NCI-H748 treated with DMSO at 0.1 percent for 48 hours (cell line): Measurements from ENCODE around the gene CAP1.

ENCODE experiments used
- DNase-seq: peaks from one replicate; lab custom pipeline; 2025; lab: John Stamatoyannopoulos, UW

Gene CAP1

DNA sequence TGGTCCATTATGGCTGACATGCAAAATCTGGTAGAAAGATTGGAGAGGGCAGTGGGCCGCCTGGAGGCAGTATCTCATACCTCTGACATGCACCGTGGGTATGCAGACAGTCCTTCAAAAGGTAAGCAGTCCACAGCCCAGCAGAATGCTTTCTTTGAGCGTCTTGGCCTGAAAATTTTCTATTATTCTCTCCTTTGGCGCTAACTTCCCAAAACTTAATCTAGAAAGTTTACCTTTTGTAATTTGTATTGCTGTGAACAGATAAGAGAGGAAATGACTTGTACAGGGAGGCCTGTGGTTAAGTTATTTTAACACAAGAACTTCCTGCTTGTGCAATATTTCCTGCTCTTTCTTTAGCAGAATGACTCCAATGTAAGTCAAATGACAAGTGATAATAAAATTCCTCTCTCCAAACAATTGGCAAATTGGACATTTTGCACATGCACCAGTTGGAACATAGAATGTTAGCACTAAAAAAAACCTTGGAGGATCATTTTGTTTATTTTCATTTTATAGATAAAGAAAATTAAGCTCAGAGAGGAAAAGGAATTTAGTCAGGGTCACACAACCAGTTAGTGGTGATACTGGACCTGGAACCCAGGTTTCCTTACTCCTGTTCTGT, 18.9 kb downstream of the CAP1 start:
- no peak for DNase-seq

DNA sequence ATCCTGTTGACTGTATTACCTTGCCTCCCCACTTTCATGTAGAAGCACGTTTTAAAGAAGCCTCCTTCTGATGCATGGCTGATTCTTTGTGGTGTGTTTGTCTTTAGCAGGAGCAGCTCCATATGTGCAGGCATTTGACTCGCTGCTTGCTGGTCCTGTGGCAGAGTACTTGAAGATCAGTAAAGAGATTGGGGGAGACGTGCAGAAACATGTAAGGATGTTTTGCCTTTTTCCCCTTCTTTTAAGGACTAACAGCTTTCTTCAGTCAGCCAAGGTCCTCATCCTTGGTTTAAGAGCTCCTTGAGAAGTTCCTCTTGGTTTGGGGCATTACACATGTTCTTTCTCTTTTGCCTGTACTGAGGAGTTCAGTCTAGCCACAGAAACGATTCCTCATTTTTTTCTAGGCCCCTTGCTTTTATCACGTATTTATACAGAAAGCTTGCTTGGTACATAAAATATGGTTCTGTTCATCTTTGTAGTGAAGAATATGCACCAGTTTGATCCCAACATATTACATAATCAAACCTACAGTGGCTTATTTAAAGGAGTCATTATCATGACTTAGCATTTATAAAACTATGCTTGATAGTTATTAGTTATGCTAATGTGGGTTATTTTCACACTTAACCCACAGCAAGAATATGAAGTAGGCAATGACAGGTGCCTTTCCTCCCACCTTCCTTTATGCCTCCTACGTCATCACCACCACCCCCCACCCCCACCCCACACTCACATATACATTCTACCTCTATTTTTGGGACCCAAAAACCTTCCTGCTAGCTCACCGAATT, 19.6 kb downstream of the CAP1 start:
- no peak for DNase-seq

DNA sequence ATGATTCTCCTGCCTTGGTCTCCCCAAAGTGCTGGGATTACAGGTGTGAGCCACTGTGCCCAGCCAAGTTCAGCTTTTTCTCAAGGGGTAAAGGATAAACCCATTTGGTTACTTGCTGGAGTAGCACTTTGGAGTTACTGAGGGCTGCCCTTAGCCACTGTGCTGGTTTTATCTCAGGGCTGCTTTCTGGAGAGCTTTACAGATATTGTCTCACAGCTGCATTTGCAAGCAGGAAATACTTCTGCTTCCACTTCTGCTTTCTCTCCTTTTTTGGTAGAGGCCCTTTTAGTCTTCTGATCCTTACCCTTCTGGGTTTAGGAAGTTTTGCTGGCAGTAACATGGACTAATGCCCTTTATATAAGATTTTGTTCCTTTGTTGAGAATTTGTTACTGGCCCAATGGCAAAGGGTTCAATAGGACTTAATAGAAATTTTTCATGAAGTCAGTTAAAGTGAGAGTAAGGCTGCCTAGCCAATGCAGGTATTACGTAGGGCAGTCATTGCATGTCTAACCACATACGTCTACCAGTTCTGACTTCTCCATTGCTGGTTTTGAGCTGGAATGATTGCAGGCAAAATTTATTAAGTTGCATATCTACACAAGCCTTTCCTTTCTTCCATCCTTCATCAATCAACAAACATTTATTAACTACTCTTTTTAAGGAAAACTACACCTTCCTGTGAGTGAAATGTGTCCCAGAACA, 24.4 kb downstream of the CAP1 start:
- no peak for DNase-seq

DNA sequence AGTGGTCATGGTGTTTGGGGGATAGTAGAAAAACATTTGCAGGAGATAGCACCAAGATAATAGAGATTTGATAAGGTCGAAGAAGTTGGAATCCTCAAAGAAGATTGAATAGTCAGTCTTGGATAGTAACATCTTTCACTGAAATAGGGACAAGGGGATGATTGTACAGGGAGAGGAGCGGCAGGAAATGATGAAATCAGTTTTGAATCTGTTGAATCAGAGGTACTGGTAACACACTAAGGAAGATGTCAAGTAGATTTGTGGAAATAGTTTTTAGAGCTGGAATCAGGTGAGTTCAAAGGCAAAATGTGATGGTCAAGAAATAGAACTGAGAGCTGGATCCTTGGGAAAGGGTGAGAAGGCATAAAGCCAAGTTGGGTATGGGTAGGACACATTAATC, 26.5 kb downstream of the CAP1 start:
- no peak for DNase-seq

DNA sequence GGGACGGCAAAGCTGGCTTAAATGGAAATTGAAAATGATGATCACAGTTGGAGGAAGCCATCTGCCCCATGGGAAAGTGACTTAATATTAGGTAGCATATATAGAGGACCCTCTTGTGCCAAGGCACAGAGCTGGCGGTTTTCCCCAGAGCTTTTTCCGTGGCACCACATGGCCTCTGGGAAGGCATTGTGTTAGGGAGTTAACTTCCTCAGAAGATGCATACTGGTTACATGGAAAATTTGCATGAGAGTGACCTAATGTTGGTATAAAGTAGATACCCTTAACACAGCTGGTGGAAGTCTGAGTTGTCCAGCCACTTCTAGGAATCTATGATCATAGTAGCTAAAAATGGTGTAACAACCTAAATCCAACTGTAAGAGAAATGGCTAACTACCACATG, 27.3 kb downstream of the CAP1 start:
- DNase-seq, result no peak

DNA sequence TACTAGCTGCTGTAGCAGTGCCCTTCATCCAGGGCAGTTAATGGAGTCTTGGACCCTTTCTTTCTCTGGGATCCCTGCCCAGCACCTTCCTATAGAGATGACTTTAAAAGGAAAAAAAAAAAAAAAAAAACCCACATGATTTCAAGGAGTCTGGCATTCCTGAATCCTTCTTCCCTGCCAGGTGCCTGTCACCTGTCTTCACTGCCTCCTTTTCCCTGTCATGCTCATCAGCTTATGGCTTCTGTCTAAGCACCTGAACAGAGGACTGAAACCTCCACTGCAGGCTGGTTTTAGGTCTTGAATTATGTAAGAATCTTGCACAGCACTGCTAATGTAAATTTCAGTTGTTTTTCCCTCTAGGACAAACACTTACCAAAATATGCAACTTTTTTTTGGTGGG, 31.6 kb downstream of the CAP1 start:
- DNase-seq, result no peak

DNA sequence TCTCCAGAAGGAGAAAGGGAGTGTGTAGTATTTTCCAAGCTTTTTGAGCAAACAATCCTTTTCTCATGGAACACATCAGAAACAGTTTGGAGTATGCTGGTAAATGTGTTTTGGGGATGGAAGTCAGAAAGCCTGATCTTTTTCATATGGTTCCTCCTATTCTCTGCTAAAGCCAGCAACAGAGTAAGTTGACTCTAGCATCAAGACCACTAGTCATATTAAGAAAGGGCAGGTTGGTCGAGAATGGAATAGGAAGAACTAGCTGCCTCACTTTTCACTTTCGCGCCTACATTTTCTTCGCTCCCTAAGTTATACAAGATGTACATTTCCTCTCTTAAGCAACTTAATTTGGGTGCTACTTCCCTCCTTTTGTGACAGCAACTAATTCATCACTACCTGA, 32.5 kb downstream of the CAP1 start:
- DNase-seq, result no peak

DNA sequence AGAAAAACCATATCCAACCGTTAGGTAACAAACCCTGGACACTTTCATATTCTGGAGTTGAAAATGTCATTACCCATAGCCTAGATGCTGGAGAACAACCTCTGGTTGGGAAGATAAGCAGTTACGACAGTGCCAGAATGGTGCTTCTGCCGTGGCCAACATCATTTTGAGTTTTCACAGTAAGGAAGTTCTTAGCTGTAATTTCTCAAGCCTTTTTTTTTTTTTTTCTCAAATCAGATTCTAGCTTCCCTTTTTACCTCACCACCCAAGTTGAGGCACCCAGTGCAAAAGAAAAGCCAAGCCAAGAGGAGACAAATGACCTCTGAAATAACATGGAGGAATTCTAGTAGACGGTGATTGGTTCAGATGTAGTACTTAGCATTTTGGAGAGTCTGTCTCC, 34.7 kb downstream of the CAP1 start:
- no peak for DNase-seq

DNA sequence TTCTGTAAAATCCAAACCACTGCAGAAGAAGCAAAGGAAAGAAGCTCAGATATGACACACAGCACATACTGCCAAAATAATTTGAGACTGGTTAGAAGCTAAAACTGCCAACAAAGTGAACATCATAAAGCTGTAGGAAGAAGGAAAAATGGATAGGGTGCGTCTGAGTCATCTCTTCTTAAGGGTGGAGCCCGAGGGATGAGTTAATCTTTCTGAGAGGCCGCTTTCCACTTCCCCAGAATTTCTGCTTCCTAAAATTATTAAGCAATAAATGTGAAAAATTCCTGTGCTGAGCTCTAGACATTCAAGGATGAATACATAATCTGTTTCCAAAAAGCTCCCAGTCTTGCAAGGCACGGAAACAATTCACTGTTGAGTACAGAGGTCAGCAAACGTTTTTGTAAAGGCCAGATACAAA, 36.4 kb downstream of the CAP1 start:
- DNase-seq, result no peak

DNA sequence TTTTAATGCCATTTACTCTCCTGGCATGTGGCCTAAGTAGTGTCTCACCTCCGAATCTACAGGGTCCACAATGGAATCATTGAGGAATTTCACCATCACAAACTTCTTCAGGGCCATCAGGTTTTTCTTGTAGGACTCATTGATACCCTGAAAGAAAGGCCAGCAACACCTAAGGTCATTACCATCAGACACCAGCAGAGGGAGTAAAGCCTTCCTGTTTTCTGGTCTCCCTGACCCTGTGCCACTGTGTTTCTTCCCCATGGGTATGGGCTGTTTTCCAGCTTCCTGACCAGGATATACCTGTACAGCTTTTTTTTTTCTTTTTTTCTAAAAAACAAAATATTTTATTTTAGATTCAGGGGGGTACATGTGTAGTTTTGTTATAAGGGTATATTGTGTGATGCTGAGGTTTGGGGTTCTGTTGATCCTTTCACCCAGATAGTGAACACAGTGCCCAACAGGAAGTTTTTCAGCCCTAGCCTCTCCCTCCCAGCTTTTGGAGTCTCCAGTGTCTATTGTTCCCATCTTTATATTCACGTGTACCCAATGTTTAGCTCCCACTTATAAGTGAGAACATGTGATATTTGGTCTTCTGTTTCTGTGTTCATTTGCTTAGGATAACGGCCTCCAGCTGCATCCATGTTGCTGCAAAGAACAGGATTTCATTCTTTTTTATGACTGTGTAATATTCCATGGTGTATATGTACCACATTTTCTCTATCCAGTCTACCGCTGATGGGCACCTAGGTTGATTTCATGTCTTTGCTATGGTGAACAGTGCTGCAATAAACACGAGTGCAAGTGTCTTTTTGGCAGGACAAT, 38.2 kb downstream of the CAP1 start:
- peak; percentile 98 for DNase-seq

DNA sequence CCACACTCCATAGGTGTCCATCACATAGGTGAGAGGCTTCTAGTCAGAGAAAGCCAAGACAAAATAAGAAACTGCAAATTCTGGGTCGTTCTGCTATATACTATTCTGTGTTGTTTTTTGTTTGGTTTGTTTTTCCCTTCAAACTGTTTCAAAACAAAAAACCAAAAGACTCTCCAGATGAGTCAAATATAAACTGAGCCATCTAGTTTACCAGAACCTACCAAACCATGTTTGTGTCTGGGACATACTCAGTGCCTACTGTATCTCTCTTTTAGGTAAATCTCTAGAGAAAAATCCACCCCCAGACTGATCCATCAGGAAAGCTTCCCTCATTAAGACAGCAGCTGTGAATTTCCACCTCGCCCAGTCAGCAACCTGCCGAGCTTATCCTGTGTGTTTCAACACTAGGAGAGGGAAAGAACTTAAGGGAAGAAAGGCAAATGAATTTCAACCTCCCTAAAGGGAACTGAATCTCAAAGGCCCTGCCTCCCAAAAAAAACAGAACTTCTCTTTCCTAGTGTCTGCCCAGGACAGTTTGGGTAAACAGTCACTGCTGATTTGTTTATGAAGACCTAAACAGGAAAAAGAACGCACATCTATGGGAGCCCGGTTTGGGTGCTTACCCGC, 39.4 kb downstream of the CAP1 start:
- no peak for DNase-seq

DNA sequence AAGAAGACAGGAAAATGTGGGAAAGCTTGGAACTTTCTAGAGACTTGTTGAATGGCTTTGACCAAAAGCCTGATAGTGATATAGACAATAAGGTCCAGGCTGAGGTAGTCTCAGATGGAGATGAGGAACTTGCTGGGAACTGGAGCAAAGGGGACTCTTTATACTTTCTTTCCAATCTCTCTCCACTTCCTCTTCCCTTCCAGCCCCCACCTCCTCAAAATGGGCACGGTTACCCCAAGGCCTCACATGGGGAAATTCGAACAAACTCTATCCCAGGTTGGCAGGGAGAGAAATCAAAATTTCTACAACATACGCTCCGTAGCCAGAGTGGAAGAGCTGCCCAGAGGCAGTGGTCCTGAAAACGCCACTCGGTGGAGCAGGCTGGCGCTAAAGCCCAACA, 41.3 kb downstream of the CAP1 start:
- no peak for DNase-seq

DNA sequence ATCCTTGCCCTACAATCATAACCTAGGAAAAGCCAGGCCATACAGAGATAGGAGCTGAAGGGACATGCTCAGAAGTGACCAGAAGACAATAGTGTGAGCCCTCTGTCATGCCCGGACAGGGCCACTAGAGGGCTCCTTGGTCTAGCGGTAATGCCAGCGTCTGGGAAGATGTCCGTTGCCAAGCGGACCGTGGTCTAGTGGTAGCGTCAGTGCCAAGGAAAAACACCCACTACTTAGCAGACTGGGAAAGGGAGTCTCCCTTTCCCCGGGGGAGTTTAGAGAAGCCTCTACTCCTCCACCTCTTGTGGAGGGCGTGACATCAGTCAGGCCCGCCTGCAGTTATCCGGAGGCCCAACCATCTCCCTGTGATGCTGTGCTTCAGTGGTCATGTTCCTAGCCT, 44.2 kb downstream of the CAP1 start:
- DNase-seq, result peak; percentile 94

DNA sequence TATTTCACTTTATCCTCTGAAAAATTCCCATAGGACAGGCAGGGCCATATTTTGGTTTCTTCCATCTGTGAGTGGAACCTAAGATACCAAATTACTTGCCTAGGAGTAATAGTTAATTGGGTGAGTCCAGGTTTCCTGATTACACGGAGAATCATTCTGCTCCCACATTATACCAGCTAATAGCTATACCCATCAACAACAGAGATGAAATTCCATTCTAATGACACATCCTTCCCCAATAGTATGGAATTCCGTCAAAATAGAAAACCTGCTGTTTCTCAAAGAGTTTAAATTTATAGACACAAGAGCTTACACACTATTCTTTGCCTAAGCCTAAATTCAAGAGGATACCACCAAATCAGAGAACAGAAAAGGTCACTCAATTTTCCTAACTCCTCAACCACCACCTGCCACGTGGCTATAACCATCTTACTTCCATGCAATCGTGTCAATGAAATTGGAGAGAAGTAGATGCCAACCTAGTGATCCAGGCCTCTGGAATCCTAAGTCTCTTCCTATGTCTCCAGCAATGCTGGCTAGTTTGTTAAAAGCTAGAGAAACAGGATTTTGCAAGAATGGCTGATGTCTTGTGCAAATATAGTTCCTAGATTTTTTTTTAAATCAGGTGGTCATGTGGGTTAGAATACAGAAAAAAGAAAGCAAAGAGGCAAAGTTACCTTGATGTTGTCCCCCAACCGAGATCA, 50.3 kb downstream of the CAP1 start:
- DNase-seq, result no peak

DNA sequence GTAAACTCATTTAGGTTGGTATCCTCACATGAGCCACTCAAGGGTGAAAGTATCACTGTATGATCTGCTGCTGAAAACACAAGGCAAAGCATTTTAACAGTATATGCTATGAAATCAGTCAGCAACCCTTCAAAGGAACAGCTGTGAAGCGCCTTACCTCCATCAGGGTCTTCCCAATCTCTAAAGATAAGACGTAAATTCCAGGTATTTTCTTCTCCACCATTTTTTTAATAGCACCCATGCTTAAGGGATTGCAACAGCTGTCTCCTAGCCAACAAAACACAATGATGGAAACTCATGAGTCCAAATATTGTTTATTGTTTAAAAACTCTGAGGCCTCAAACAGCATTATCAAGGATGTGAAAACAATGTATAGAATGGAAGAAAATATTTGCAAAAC, 51.7 kb downstream of the CAP1 start:
- no peak for DNase-seq

DNA sequence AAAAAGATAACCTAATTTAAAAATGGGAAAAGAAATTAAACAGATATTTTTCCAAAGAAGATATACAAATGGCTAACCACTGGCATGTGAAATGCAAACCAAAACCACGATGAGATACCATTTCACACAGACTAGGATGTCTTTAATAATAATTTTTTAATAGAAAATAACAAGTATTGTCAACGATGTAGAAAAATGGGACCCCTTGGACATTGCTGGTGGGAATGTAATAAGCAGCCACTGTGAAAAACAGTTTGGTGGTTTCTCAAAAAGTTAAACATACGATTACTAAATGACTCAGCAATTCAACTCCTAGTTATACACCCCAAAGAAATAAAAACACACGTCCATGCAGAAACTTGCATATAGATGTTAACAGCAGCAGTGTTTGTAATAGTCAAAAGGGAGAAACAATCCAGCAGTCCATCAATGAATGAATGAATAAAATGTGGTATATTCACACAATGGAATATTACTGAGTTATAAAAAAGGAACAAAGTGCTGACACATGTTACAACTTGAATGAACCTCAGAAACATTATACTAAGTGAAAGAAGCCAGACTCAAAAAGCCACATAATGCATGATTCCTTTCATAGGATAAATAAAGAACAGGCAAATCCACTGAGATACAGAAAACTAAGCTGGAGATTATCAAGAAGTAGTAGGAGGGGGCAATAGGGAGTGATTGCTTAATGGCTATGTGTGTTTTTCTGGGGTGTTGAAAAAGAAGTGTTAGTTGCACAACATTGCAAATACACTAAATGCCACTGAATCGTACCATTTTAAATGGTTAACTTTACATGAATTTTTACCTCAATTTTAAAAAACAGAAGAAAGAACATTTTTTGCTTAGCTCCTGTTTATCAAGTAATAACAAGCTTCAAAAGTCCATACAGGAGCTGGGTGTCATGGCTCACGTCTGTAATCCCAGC, 52.4 kb downstream of the CAP1 start:
- DNase-seq, result no peak

DNA sequence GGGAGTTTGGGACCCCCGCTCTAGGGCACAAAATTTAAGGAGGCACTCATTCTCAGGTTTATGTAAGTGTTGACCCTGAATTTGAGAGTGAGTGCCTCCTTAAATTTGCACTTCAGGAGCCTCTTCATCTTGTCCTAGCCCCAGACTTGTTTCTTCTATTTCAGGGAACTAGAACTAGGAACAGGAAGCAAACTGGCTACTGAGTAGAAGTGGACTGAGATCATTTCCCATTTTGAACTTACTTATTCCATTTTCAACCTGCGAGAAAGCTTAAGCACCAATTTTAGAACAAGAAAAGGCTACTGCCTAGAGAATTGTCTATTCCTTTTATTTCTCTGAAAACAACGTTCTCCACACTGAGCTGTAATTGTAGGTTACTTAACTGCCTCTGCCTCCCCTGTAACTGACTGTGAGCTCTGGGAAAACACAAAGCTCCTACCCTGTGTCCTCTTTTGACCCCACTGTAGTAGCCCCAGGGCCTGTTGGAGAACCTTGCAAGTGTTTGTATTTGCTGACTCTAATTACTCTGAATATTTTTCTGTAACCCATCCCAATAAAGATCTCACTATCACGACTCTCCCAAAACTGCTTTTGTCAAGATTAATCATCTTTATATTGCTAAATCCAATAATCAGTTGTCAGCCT, 54.1 kb downstream of the CAP1 start:
- no peak for DNase-seq

DNA sequence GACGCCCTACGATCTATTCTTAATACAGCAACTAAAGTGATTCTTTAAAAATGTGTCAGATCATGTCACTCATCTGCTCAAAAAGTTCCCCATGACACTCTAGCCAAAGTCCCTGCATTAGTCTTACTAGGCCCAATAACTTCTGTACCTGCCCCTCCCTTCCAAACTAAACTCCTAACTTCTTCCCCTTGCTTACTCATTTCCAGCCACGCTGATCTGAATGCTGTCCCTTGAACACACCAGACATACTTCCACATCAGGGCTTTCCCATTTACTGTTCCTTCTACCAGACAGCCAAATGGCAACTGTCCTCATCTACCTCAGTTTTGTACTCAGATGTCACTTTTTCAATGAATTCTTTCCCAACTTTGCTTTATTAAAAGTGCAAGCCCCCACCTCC, 55.3 kb downstream of the CAP1 start:
- DNase-seq, result no peak

DNA sequence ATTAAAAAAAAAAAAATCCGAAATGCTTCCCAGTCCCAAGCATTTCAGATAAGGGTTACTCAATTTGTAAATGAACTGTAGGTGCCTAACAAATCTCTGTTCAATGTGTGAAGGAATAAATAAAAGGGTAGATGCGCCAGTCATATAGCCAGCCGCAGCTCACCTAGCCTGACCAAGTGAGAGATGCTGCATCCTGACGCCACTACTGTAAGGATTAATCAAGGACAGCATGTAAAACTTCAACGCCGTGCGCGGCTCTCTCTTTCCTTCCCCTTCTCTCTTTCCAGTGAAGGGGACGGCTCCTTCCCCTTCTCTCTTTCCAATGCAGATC, 56.1 kb downstream of the CAP1 start:
- no peak for DNase-seq
